CMK (cell line): ENCODE results near the gene TEP1.
"Not testable (repeated sequence)": the region's sequence is repeated elsewhere in the genome, so short reads cannot be mapped to it uniquely, and the experiment has no call there.

Experiments
- DNase-seq: peaks from one replicate; pipeline ENCODE4 v3.0.0-alpha.2; 2010; ENCODE audit warnings: low read depth

TEP1 gene

DNA sequence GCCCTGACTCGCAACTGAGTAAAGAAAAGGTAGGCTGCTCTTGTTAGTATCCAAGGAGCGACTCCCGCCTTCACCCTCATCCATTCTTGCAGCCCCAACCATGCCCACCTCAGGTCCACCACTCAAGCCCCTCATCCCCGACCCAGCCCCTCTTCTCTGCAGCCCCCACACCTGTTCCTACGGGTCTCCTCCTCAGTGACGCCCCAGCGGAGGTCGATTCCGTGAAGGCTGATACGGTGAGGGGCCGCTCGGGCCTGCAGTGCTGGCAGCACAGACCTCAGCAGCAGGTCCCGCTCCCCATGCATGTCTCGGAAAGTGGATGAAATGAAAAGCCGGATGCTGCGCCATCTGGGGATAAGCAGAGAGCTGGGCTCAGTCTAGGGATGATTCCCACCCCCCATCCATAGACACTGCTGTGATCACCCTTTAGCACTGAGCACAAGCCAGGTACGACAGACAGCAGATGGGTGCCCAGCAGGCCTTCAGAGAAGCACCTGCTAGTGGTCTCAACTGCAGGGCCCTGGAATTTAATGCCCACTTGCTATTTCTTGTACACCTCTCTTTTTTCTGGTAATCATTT lies 26.9 kb downstream of the TEP1 start:
- DNase-seq = no peak

GRCh38 chr14:20384886-20385285 lies 28.4 kb downstream of the TEP1 start:
- DNase-seq = no peak

DNA sequence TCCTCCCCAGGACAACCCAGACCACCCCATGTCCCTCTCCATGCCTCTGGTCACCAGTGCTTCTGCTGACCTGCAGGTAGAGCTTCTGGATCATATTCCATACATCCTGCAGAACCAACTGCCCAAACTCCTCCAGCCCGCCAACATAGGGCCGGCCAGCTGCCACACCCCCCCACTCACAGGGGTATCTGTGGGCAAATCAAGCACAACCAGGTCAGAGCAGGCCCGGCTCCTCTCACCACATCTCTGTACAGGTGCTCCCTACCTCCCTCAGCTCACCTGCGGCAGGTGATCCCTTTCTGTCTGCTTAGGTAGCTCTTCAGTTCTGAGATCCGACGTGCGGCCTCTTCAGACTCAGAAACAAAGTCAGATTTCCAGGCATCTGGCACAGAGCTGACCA lies 29.0 kb downstream of the TEP1 start:
- DNase-seq = no peak

DNA sequence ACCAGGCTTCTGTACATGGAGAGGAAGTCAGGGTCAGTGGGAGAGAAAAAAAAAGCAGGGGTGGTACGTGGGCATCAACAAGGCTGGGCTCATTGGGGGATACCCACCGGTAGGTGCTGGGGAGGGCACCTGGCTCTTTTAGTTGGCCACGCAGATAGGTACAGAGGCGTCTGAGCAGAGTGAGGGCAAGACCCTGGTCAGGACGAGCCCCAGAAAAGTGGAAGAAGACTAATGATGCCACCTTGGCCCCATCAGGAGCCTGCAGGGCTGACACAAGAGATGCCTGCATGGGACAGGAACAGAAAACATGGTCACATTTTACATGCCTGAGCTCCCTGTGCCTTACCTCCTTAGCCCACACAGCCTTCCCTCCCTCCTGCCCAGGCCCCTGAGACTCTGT lies 29.7 kb downstream of the TEP1 start:
- no peak for DNase-seq

- no peak for DNase-seq
Observed at GRCh38 chr14:20383032-20383431, 30.3 kb downstream of the TEP1 start.

- no peak for DNase-seq
Observed at GRCh38 chr14:20382526-20382925, 30.8 kb downstream of the TEP1 start.

DNA sequence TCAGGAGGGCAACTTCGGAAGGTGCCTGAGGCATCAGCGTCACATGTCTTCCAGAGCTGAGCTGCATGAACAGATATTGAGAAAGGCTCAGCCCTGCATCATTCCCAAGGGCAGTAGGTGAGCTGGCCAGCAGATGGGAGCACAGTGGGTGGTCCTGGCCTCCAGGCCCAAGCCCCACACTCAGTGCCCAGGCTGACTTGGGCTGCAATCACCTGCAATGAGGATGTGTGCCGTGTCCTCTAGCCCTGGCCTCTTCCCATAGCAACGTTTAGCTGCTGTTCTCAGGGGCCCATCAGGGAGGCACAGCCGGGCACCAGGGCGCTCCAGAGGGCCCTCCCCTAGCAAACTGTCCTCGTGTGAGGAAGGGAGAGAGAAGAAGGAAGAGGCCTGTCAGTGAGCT lies 32.0 kb downstream of the TEP1 start:
- DNase-seq = no peak

DNA sequence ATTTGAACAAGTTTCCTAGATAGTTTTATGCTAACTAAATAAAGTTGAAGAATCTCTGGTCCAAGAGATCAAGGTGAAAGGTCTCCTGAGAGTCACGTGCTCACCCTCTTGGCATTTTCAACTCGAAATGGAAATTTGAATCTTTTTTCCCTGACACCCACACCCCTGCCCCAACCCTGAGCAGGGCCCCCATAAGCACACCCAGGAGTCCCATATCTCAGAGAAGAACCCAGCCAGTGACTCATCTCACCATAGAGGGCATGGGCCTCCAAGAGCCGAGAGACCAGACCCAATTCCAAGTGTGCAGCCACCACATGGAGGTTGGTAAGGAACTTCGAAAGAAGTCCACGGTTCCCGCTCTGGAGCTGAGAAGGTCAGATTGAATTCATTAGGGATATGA lies 32.6 kb downstream of the TEP1 start:
- DNase-seq = no peak

GRCh38 chr14:20379743-20380142 lies 33.6 kb downstream of the TEP1 start:
- no peak for DNase-seq

- DNase-seq = no peak
Observed at GRCh38 chr14:20377171-20377570, 36.1 kb downstream of the TEP1 start.

DNA sequence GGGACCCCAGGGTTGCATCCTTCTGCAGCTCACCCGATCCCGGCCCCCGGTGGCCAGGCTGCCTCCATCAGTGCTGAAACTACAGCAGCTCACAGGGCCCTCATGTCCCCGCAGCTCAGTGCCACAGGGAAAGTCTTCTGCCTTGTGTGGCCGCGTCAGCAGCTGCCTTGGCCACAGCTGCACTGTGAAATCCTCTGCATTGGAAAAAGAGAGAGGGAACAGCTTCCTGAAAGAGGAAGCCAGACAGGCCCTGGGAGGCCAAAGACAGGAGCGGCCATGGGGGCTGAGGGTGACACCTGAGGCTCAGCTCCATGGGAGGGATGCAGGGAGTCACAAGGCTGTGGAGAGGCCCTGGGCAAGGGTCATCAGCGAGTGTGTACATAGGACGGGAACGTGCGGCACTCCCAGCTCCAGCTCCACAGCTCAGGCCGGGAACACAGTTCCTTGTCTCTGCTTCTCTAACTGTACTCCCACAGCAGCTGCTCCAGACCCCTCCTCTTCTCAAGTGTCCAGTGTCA lies 37.2 kb downstream of the TEP1 start:
- no peak for DNase-seq

DNA sequence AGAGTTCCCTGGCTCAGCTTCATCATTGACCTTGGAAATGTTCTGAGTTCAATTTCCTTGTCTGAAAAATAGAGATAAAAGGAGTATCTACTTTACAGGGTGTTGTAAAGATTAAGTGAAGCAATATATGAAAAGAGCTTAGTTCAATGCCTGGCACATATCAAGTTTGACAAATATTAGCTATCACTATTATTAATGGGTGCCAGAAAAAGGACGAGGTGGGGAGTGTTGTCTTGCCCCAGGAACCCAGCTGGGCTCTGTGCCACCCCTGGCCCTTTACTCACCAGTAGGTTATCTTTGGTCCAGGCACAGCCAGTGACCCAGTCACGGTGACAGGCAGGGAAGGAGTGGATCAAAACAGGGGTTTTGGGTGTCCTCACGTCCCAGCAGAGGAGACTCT lies 37.8 kb downstream of the TEP1 start:
- DNase-seq = no peak

GRCh38 chr14:20372796-20373195 lies 40.5 kb downstream of the TEP1 start:
- DNase-seq = no peak

GRCh38 chr14:20365928-20366327 lies 47.4 kb downstream of the TEP1 start:
- DNase-seq = no peak

- not testable (repeated sequence) for DNase-seq
Observed at GRCh38 chr14:20358474-20358873, 54.8 kb downstream of the TEP1 start.

DNA sequence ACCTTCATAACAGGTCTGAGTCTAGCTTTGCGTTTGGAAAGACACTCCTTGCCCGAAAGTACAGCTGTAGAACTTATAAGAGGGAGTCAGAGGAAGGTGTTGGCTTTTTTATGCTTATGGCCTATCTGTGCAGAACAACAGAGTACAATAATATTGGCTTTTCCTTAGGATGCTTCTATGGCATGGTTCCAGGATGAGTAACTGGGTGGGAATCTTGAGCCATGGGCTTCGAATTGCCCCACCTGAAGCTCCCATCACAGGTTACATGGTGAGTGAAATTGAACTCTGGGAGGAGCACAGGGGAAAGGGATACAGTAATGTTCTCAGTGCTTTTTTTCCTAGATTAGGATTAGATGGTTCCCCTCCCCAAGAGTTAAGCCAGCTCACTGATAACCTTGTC lies 56.9 kb downstream of the TEP1 start:
- no peak for DNase-seq

- DNase-seq = no peak
Observed at GRCh38 chr14:20350860-20351259, 62.4 kb downstream of the TEP1 start.

DNA sequence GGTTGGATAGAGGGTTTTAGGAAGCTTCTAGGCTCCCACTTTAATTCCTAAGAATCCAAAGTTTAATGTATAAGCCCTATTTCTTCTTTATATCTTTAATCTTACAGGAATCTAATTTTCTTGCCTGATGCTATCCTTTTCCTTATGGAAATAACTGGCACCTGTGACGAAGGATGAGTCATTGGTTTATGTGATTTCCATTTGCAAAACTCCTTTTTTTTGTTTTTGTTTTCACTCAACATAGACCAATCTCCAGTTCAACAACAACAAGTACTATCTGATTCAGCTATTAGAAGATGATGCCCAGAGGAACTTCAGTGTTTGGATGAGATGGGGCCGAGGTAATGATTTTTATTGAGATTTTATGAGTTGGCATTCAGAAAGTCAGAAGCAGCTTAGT lies 63.0 kb downstream of the TEP1 start:
- DNase-seq = no peak

- no peak for DNase-seq
Observed at GRCh38 chr14:20347747-20348146, 65.6 kb downstream of the TEP1 start.

- DNase-seq = no peak
Observed at GRCh38 chr14:20346713-20347112, 66.6 kb downstream of the TEP1 start.

- no peak for DNase-seq
Observed at GRCh38 chr14:20345366-20345765, 67.9 kb downstream of the TEP1 start.

DNA sequence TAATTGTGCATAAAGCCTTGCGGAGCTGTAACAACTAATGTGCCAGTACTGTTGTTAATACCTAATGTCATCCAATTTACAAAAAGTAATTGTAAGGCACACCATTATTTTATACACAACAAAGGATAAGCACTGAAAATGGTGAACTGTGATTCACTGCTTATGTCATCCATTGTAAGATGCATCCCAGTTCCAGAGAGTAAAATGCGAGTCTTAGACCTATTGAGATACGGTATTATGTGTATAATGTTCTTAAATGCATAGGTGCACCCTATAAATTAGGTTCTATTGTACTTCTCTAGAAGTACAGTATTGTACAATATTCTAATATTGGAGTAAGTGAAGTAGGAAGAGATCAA lies 69.5 kb downstream of the TEP1 start:
- DNase-seq = no peak

- DNase-seq = peak; percentile 94
Observed at GRCh38 chr14:20343092-20343861, 70.0 kb downstream of the TEP1 start, which contains the start of gene PARP2. Gene PARP2 (plus strand): TSS chr14:20343635. CDS start chr14:20343642, 7 bp downstream.

- no peak for DNase-seq
Observed at GRCh38 chr14:20341646-20342045, 71.7 kb downstream of the TEP1 start.
